ENCODE measurements around the gene LDLRAD3.

LDLRAD3 gene

DNA sequence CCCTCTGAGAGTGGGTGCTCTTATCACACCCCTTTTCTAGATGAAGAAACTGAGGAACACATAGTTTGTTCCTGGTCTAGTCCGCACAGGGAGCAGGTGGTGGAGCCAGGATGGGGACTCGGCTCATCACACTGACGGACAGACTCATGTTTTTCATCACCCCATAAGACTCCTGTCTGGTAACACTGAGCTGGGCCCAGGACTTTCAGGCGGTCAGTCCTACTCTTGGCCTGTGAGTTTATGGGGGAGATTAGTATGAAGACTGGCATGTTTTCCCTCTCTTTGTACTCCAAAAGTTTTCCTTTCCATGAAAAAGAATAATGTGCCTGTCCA is 160.8 kb downstream of the LDLRAD3 start:
- no peak for DNase-seq (ENCODE audit: low spot score)

DNA sequence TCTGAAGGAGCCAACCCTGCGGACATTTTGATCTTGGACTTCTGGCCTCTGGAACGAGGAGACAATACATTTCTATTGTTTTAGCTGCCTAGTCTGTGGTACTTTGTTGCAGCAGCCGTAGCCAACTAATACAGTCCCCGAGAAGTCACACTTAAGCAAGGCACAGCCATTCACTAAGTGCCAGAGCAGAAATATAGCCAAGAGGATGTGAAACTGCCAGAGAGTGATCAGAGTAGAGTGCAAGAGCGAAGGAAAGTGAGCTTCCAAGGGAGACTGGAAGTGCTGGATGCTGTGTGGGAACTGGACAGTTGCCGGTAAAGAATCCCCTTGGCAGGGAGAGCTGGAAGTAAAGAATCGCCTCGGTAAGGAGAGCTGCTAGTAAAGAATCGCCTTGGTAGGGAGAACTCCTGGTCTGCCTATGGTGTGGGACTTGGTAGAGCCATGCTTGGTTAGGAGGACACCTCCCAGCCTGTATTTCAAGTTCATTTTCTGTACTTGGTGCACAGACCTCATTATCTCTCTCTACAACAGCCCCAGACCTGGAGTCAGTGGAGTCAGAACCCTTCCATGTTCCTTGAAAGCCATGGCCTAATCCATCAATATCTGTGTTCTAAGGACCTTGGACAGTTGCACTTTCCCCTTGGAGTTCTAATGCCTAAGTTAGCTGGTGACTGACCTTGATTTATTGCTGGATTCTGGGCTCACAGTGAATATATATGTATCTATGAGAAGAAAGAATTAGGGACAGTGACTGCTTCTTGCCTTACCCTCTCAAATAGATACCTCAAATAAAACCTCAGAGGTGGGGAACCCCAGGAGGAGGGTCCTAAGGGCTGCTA is 162.1 kb downstream of the LDLRAD3 start:
- no peak for DNase-seq (ENCODE audit: low spot score)

- DNase-seq (ENCODE audit: low spot score), result no peak
These were observed 163.7 kb downstream of the LDLRAD3 start for GRCh38 chr11:36107547-36107946.

- DNase-seq (ENCODE audit: low spot score), result no peak
These were observed 165.2 kb downstream of the LDLRAD3 start for GRCh38 chr11:36108881-36109589.

GRCh38 chr11:36109590-36109849 is 165.7 kb downstream of the LDLRAD3 start:
- DNase-seq (ENCODE audit: low spot score), result no peak

GRCh38 chr11:36109850-36110606 is 166.2 kb downstream of the LDLRAD3 start:
- no peak for DNase-seq (ENCODE audit: low spot score)

GRCh38 chr11:36110668-36111410 is 167.0 kb downstream of the LDLRAD3 start:
- DNase-seq (ENCODE audit: low spot score), result no peak

DNA sequence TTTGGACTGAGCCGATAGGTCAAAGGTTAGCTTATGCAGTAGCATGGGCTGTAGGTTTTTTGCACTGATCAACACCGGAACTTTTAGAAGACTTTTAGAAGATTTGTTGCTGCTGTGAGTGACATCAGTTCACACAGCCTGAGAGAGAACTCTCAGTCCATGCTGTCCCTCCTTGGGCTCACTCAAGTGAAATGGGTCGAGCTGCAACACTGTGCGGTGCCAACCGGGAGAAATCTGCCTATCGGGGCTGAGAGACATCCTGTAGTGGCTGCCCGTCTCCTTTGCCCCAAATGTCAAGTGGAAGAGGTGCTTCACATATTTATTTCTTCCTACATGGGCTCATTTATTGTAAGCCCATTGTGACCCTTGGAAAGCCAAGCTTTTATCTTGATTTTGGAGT is 170.2 kb downstream of the LDLRAD3 start:
- no peak for DNase-seq (ENCODE audit: low spot score)

DNA sequence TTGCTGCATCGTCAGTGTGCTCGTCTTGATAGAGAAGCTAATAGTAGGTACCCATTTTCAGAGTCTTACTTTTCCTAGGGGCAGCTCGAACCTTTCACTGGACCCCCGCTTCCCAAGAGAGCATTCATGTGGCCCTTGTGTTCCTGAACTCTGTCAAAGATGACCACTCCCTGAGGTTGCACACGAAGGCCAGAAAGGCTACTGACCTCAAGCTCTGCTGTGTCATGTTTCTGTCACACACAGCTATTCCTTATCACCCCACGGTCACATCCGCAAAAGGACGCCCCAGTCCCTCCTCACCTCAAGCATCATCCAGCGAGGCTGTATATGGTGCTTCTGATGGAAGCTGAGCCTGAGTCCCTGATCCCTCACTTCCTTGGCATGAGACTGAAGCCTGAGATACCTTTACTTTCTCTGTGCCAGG is 171.5 kb downstream of the LDLRAD3 start:
- no peak for DNase-seq (ENCODE audit: low spot score)

DNA sequence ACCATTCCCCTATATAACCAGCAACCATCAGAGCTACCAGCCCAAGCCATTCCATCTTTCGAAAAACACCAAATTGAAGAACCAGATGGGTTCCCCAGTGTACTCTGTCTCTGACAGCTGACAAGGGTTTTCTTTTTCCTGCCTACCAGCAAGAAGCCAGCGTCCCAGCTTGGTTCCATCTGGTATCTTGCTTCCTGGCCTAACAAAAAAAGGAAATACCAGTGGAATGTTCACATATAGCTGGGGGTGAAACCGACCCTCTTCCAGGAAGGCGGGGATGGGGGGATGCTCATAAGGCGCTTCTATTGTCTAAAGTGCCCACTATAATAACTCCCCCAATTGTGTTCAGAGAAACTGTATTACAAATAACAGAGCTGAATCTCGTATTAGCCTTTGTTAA is 172.3 kb downstream of the LDLRAD3 start:
- no peak for DNase-seq (ENCODE audit: low spot score)

DNA sequence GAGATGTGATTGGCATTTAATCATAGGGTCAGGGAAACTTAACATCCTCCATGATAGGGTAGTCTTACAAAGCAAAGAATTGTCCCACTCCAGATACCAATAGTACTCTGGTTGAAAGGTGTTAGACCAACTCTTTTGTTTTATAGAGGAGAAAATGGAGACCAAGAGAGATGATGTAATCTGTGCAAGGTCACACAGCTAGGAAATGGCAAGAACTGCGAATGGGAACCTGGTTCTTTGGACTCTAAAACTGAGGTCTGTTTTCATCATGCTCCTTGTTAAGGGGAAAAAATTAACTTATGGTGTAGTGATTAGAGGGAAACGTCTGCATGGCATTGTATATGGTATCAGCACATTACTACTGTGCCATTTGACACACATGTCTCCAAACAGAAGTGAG is 174.2 kb downstream of the LDLRAD3 start:
- no peak for DNase-seq (ENCODE audit: low spot score)

DNA sequence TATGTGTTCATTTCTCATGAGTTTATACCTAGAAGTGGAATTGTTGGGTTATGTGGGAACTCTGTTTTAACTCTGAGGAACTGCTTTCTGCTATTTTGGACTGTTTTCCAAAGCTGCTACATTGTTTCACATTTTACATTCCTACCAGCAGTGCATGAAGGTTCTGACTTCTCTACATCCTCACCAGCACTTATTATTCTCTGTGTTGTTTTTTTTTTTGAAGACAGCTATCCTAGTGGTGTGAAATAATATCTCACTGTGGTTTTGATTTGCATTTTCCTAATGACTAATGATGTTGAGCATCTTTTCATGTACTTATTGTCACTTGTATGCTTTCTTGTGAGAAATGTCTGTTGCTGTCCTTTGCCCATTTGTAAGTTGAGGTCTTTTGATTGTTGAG is 175.4 kb downstream of the LDLRAD3 start:
- no peak for DNase-seq (ENCODE audit: low spot score)

DNA sequence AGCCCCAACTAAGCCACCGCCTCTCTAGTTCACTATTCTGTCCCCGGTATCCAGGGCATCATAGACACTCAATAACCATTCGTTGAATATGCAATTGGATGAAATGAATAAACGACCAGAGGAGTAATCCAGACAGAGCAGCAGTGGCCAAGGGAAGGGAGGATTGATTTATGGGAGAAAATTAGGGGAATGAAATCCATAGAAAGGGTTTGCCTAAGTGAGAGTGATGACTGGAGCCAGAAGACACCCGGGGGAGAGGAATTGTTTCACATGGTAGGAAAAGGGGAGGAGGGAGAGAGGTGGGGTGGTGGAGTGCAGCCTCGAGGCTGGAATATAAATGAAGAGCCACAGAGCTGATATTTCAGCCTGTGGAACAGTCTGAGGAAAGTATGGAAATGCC is 177.2 kb downstream of the LDLRAD3 start:
- no peak for DNase-seq (ENCODE audit: low spot score)

- DNase-seq (ENCODE audit: low spot score), result no peak
These were observed 178.8 kb downstream of the LDLRAD3 start for GRCh38 chr11:36122671-36123070.

DNA sequence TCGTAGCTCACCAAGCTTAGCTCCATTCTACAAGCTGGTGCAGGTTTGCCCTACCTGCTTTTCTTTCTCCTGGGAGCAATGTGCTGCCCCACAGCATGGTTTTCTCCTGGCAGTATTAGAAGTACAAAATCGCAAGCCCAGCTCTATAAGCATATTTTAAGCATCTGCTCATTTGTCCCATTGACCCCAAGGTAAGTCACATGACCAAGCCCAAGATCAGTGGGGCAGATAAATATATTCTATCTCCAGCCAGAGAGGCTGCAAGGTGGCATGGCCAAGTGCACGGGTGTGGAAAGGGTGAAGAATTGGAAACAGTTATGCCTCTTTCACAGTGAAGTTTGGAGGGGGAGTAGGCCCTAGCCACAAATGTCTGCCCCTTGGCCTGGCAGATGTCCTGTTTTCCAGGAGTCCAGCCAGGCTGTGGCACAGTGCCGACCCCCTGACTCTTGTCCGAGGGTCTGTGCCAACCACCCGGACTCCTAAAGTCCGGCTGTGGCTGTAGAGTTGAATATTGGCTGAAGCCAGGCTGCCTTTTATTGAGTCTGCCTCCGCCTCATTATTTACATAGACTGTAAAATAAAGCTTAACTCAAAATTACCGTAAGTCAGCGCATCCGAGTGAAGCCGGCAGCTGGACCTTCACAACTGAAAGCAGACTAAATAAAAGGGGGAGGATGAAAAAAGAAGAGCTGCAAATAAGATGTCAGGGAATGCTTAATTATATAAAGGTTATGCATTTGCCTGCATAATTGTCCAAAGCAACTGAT is 179.7 kb downstream of the LDLRAD3 start:
- DNase-seq (ENCODE audit: low spot score), result no peak

GRCh38 chr11:36126678-36127077 is 182.8 kb downstream of the LDLRAD3 start:
- DNase-seq (ENCODE audit: low spot score), result no peak

DNA sequence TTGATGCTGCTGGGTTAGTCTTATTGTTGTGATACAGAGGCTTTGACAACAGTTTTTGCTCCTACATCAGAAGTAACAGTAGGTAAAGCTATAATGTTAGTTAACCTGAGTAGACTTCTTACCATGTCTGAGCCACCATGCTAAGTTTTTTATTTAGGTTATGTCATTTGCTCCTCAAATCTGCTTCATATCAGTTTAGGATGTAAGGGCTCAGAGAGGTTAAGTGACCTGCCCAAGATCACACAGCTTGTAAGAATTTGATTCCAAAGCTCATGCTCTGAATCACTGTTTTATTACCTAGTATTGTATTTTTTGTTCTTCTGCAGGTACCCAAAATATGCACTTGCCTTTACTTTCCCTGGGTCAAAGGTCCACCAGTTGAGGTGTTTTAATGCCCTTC is 183.7 kb downstream of the LDLRAD3 start:
- no peak for DNase-seq (ENCODE audit: low spot score)

DNA sequence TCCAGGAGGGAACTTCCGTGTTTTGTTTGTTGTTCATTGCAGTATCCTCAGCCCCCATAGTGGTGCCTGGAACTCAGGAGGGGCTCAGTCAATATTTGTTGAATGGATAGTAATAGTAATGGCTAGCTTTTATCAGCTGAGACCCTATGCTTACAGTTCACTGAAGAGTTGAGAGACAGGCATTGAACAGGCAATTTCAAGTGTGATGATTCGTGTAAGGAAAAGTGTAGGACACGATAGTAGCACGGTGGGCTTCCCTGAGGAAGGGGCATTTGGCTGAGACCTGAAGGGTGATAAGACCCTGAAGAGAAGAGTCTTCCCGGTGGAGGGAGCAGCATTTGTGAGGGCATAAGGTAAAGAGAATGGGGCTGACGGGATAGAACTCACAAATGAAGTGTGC is 186.1 kb downstream of the LDLRAD3 start:
- no peak for DNase-seq (ENCODE audit: low spot score)

DNA sequence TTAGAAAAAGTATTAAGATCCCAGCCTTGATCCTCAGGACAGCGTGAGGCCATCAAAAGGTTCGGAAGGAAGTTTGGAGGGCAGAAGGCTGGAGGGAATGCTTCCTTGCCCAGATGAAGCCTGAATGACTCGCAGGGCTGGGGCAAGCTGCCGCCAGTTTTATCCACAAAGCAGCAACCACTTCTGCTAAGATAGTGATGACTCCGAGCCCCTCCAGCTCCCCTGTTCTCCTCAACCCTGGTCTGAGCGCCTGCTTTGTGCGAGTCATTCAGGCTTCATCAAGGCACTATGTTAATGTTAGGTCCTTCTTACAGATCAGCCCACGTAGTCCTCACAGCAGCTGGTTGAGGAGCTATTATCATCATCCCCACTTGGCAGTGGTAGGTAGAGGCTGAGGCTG is 186.5 kb downstream of the LDLRAD3 start:
- DNase-seq (ENCODE audit: low spot score), result no peak

DNA sequence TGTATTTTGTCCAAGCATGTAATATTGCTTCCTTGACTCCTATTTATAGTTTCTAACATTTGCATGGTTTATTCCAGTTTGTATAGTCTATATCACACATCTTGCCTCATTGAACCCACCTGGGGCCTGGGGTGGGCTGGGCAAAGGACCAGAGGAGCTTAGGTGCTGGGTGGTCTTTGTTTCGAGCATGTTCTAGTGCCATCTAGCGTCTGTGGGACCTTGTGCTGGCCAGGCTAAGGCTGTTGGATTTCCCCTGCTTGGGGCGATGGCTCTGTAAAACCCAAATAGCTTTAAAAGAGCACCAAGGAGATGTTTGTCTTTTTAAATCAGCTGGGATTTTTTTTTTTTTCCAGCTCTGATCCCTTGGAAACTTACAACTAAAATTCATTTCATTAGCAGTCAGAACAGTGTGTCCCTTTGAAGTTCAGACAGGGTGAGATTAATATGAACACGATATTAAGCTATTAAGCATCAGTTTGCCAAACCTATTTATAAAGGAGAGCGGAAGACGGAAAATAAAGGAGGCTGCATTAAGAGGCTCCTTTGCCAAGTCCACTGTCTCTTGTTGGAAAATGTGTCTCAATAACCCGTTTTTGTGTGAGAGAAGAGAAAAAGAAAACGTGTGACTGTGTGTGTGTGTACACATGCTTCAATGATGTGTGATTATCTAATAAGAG is 188.0 kb downstream of the LDLRAD3 start:
- peak; percentile 51 for DNase-seq (ENCODE audit: low spot score)

GRCh38 chr11:36132940-36133339 is 189.1 kb downstream of the LDLRAD3 start:
- DNase-seq (ENCODE audit: low spot score), result no peak

Measured in hepatic stellate cell (primary cell).